IPS DF 19.7 (cell line): Measurements from ENCODE around the gene KRTAP20-3.

Experiments used
- DNase-seq: peaks from one replicate; pipeline ENCODE4 v3.0.0-alpha.2; 2013; ENCODE audit warnings: low read depth, low spot score

Gene KRTAP20-3

GRCh38 chr21:30680586-30680985 lies 37.9 kb downstream of the KRTAP20-3 start:
- DNase-seq = no peak

- DNase-seq = no peak
Measured at GRCh38 chr21:30684506-30684905, 41.8 kb downstream of the KRTAP20-3 start.

- DNase-seq = no peak
Measured at GRCh38 chr21:30689822-30690221, 47.2 kb downstream of the KRTAP20-3 start.
